NT2/D1 (cell line): Measurements from ENCODE around the gene TATDN2.
"Not testable (repeated sequence)": the region's sequence is repeated elsewhere in the genome, so short reads cannot be mapped to it uniquely, and the experiment has no call there.

Experiments used
- SUZ12 ChIP-seq: IDR thresholded peaks from 2 replicates; pipeline ENCODE4 v1.6.1; 2011; ENCODE audit not compliant: insufficient read length, insufficient read depth; ENCODE audit errors: extremely low read depth
- YY1 ChIP-seq: IDR thresholded peaks from 2 replicates; pipeline ENCODE4 v1.6.1; 2011; ENCODE audit not compliant: insufficient read length, insufficient read depth
- ZNF274 ChIP-seq: IDR thresholded peaks from 2 replicates; pipeline ENCODE4 v1.6.1; 2011; ENCODE audit warnings: mild to moderate bottlenecking, low read depth, low read length

- not testable (repeated sequence) for TF ChIP-seq SUZ12, YY1, ZNF274
Observed at GRCh38 chr3:10298064-10298463, 49.8 kb downstream of the TATDN2 start.
